Endothelial cell of umbilical vein (primary cell): ENCODE measurements around the gene NAA11. TPM values are rescaled to one million over a fixed set of nuclear protein-coding genes. Genes with fewer than 3 reads are reported as not detected.

Experiments used
- BruUV-seq: library from RNA; stranded (reverse); fragments of 400-500 nt; replicated peaks from 2 replicates; lab custom pipeline; 2021; lab: Mats Ljungman, UMichigan
- CTCF ChIA-PET: fragments of 300-600, 350-600 bp; sonication (Branson Sonifier 250); formaldehyde crosslinking; loops from one replicate; lab custom pipeline; 2021; ENCODE audit warnings: antibody characterized with exemption, inconsistent platforms; lab: Charles Lee
- POLR2A ChIA-PET: fragments of 300-600, 350-600 bp; sonication (Branson Sonifier 250); formaldehyde crosslinking; loops from one replicate; lab custom pipeline; 2021; ENCODE audit warnings: antibody characterized with exemption, inconsistent platforms; lab: Charles Lee
- DNase-seq: peaks from one replicate; pipeline ENCODE4 v3.0.0-alpha.2; 2011; ENCODE audit warnings: low read depth, low spot score
- FAIRE-seq: peaks from 2 replicates; lab custom pipeline; 2011; peaks lifted over from hg19 to GRCh38; lab: Jason Lieb, UNC
- H2AFZ ChIP-seq: 2 replicates; pipeline ENCODE4 v1.6.0; 2012; ENCODE audit warnings: low read depth, low read length, control low read depth, inconsistent platforms
- H3K27ac ChIP-seq: 2 replicates; pipeline ENCODE4 v1.5.1; 2011; ENCODE audit warnings: low read depth, mild to moderate bottlenecking, control low read depth, low read length, moderate library complexity; ENCODE audit not compliant: insufficient read depth
- H3K27me3 ChIP-seq, 2 experiments: 2 replicates each; pipeline versions ENCODE4 v1.6.0 to v1.6.1; 2011; ENCODE audit warnings: low read length in 2 of 2, mixed read lengths in 1 of 2; ENCODE audit not compliant: control insufficient read depth in 2 of 2, insufficient read depth in 2 of 2
- H3K36me3 ChIP-seq, 2 experiments: 2 replicates in 1 of 2; 3 replicates in 1 of 2; pipeline ENCODE4 v1.5.1; 2011; ENCODE audit warnings: low read length in 2 of 2, mild to moderate bottlenecking in 1 of 2, moderate library complexity in 1 of 2; ENCODE audit not compliant: control insufficient read depth in 2 of 2, insufficient read depth in 2 of 2; ENCODE audit errors: extremely low read depth in 1 of 2
- H3K4me1 ChIP-seq: 3 replicates; pipeline ENCODE4 v1.5.1; 2011; ENCODE audit warnings: mild to moderate bottlenecking, low read length; ENCODE audit not compliant: control insufficient read depth, insufficient read depth; ENCODE audit errors: extremely low read depth
- H3K4me2 ChIP-seq: 2 replicates; pipeline ENCODE4 v1.6.1; 2011; ENCODE audit warnings: low read length, control low read depth, mixed read lengths; ENCODE audit not compliant: insufficient read depth
- H3K4me3 ChIP-seq, 3 experiments: fragments of 200-600 bp in 1 of 3; sonication (generic), shearing (Covaris generic) in 1 of 3; replicated peaks in 1 of 3; 2 replicates each; pipeline ENCODE4 v1.5.1; 2011 to 2016; ENCODE audit warnings: control low read depth in 3 of 3, low read length in 3 of 3, mild to moderate bottlenecking in 2 of 3, inconsistent platforms in 1 of 3, low read depth in 1 of 3, moderate library complexity in 1 of 3; ENCODE audit not compliant: insufficient read depth in 1 of 3
- H3K79me2 ChIP-seq: 2 replicates; pipeline ENCODE4 v1.6.0; 2012; ENCODE audit warnings: low read length, inconsistent platforms; ENCODE audit not compliant: control insufficient read depth, insufficient read depth
- H3K9ac ChIP-seq: replicated peaks from 2 replicates; pipeline ENCODE3; 2011; ENCODE audit warnings: low read length, control low read depth; ENCODE audit not compliant: insufficient read depth; ENCODE audit errors: extremely low read depth
- H3K9me1 ChIP-seq: replicated peaks from 3 replicates; pipeline ENCODE4 v1.6.0; 2011; ENCODE audit warnings: mild to moderate bottlenecking, low read length; ENCODE audit not compliant: control insufficient read depth, insufficient read depth; ENCODE audit errors: extremely low read depth
- H3K9me3 ChIP-seq: replicated peaks from 2 replicates; pipeline ENCODE4 v1.5.1; 2012; ENCODE audit warnings: low read length, inconsistent platforms; ENCODE audit not compliant: control insufficient read depth, insufficient read depth
- H4K20me1 ChIP-seq: replicated peaks from 2 replicates; pipeline ENCODE3; 2011; ENCODE audit warnings: mild to moderate bottlenecking, low read length; ENCODE audit not compliant: control insufficient read depth, insufficient read depth; ENCODE audit errors: extremely low read depth
- CTCF ChIP-seq, 2 donors: IDR thresholded peaks; 1 replicate in 1 of 2; 2 replicates in 1 of 2; pipeline ENCODE4 v1.5.1; 2011; ENCODE audit warnings: low read length in 2 of 2, mild to moderate bottlenecking in 2 of 2, moderate library complexity in 2 of 2, control low read depth in 1 of 2, inconsistent platforms in 1 of 2, low read depth in 1 of 2; ENCODE audit not compliant: insufficient read depth in 1 of 2; ENCODE audit errors: extremely low read depth in 1 of 2
- EZH2 ChIP-seq: IDR thresholded peaks from 2 replicates; pipeline ENCODE4 v1.6.1; 2012; ENCODE audit warnings: borderline replicate concordance, low read depth, mild to moderate bottlenecking, moderate library complexity, low read length, inconsistent platforms; ENCODE audit not compliant: severe bottlenecking
- FOS ChIP-seq: IDR thresholded peaks from 2 replicates; pipeline ENCODE4 v1.6.1; 2011; ENCODE audit warnings: mild to moderate bottlenecking, low read length, moderate library complexity, borderline replicate concordance; ENCODE audit not compliant: insufficient read depth
- GATA2 ChIP-seq: IDR thresholded peaks from 2 replicates; pipeline ENCODE4 v1.7.0; 2011; ENCODE audit warnings: low read depth, mild to moderate bottlenecking, moderate library complexity, mixed read lengths, low read length; ENCODE audit not compliant: insufficient read length, insufficient read depth
- JUN ChIP-seq: IDR thresholded peaks from 2 replicates; pipeline ENCODE4 v1.6.1; 2011; ENCODE audit warnings: borderline replicate concordance, low read depth; ENCODE audit not compliant: insufficient read length, insufficient read depth
- MAX ChIP-seq: IDR thresholded peaks from 2 replicates; pipeline ENCODE4 v1.6.1; 2011; ENCODE audit not compliant: insufficient read depth, insufficient read length
- MYC ChIP-seq: IDR thresholded peaks from one replicate; pipeline ENCODE4 v1.6.1; 2011; ENCODE audit warnings: mild to moderate bottlenecking, low read depth, low read length
- POLR2A ChIP-seq: IDR thresholded peaks from 2 replicates; pipeline ENCODE4 v1.6.1; 2012; ENCODE audit warnings: low read depth, mild to moderate bottlenecking, control low read depth, low read length
- POLR2AphosphoS5 ChIP-seq: IDR thresholded peaks from 2 replicates; pipeline ENCODE4 v1.6.1; 2012; ENCODE audit warnings: low read depth, mild to moderate bottlenecking, control low read depth, low read length, moderate library complexity; ENCODE audit not compliant: insufficient read depth
- dilution Hi-C: fragments of 300-500 bp; cut with MboI; formaldehyde crosslinking; loops from one replicate; pipeline ENCODE4 v1.15.0; 2019; ENCODE audit warnings: low sequenced_read_pairs; ENCODE audit not compliant: extremely low pct_ligation_motif_present
- intact Hi-C: fragments of 100-400 bp; cut with micrococcal nuclease; formaldehyde crosslinking; loops from one replicate; pipeline ENCODE4 v1.10.0; 2022
- polyA plus RNA-seq, 4 experiments: library from polyadenylated mRNA; depleted of rRNA in 3 of 4; stranded (reverse) in 3 of 4; unstranded in 1 of 4; fragments of >200 nt; gene quantifications; 2 replicates each; pipeline versions ENCODE4 v1.2.1 to v1.2.3, GENCODE V29; 2011 to 2012; ENCODE audit warnings: missing spikeins in 1 of 4
- total RNA-seq: library from RNA; stranded (reverse); gene quantifications from 2 replicates; pipeline ENCODE4 v1.2.3, GENCODE V29; 2021

The NAA11 gene
- total and polyA plus RNA-seq, 2 donors (not counting 3 experiments of a cell fraction or from before 2014, with no cell fraction given), result not detected

GRCh38 chr4:79298484-79298883 is 27.4 kb downstream of the NAA11 start:
- H3K4me2 ChIP-seq, result no peak overlapping the region
- no peak overlapping the region for H2AFZ ChIP-seq
- no peaks in the 10 kb centered on the region for H3K9me1 ChIP-seq
- TF ChIP-seq JUN (no peak), MAX (no peak), MYC (no peak), POLR2A (no peak), EZH2 (no peak), POLR2AphosphoS5 (no peak), GATA2 (no peak), CTCF (IDR thresholded peaks at IDR 0.05; ENCODE audit: extremely low read depth in 1 of 2, insufficient read depth in 1 of 2, low read depth in 1 of 2, low read length in 2 of 2) (no peak), FOS (no peak)
- ChIA-PET POLR2A (no interaction called here), CTCF (no interaction called here)
- no peaks in the 10 kb centered on the region for H3K36me3 ChIP-seq
- intact Hi-C loops (no loop called here), dilution Hi-C loops (no loop called here)
- DNase-seq, result no peak
- FAIRE-seq, result no peak
- H3K9ac ChIP-seq, result no peak overlapping the region
- H3K9me3 ChIP-seq, result no peaks in the 10 kb centered on the region
- H3K4me1 ChIP-seq, result no peaks in the 10 kb centered on the region
- no peak overlapping the region for H3K4me3 ChIP-seq
- no TSS peak for BruUV-seq
- no peaks in the 10 kb centered on the region for H3K79me2 ChIP-seq
- H3K27ac ChIP-seq, result no peak overlapping the region
- H3K27me3 ChIP-seq, result no peaks in the 10 kb centered on the region
- no peaks in the 10 kb centered on the region for H4K20me1 ChIP-seq
